Right atrium auricular region (tissue), 2 donors: Measurements from ENCODE around the gene TRAM2. TPM values are rescaled to one million over a fixed set of nuclear protein-coding genes. Genes with fewer than 3 reads are reported as not detected.

Source experiments
- DNase-seq: peaks from one replicate; pipeline ENCODE4 v3.0.0-alpha.2; 2019; ENCODE audit warnings: low spot score
- H3K27ac ChIP-seq, 2 donors: fragments of 200-600 bp; sonication (generic); 1 replicate in 1 of 2; 2 replicates in 1 of 2; pipeline ENCODE4 v1.5.1; 2016 to 2019
- H3K27me3 ChIP-seq, 2 donors: fragments of 200-600 bp; sonication (generic); one replicate each; pipeline versions ENCODE4 v1.5.1 to v1.6.0; 2017 to 2019
- H3K36me3 ChIP-seq: fragments of 200-600 bp; sonication (generic); one replicate; pipeline ENCODE4 v1.5.1; 2016
- H3K4me1 ChIP-seq, 2 donors: fragments of 200-600 bp; sonication (generic); one replicate each; pipeline versions ENCODE4 v1.5.1 to v1.6.0; 2017 to 2019
- H3K4me3 ChIP-seq, 2 donors: fragments of 200-600 bp; sonication (generic); 1 replicate in 1 of 2; 2 replicates in 1 of 2; pipeline ENCODE4 v1.5.1; 2017 to 2019; ENCODE audit warnings: mild to moderate bottlenecking in 1 of 2, moderate library complexity in 1 of 2
- H3K9me3 ChIP-seq, 2 donors: fragments of 200-600 bp; sonication (generic); one replicate each; pipeline ENCODE4 v1.5.1; 2019
- total RNA-seq, 2 donors: library from RNA; depleted of rRNA; stranded (reverse); fragments of >200 nt; gene quantifications; one replicate each; pipeline ENCODE4 v1.1.0, GENCODE V29; 2016
- TF ChIP-seq, protein P1 (sequence below), 2 donors: fragments of 200-600 bp; sonication (generic); IDR thresholded peaks; one replicate each; pipeline ENCODE4 v1.5.1; 2019; ENCODE audit warnings: antibody characterized with exemption in 2 of 2

Gene TRAM2
- total RNA-seq, 2 donors from 2014 or later = 10.3 to 15.9 TPM

DNA sequence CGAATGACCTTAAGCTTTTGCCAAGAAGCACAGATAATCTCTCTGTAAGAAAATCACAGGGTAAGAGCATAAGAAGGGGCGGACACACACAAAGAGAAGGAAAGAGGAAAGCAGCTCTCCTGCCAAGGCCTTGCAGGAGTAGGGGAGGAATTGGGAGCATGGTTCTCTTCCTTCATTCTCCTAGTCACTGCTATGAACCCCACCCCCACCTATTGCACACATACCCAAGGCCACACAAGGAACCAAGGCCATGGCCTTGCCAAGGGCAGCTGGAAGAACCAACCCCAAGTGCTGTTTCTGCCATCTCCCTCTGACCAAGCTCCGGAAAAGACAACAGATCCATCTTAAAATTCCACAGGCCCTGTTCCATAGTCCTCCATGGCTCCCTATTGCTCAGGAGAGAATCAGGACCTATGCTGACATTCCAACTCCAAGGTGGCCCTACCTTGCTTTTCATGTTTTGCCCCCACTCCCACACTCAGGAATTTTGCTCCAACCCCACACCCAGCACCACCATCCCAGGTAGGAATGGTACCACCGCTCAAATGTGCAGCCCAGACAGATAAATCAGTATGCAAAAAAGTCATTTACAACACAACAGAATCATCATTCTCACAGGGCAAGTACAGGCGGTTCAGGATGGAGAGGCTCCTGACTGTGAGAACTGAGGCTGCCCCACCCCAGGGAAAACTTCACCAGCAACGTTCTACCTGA is 31.3 kb downstream of the TRAM2 start:
- no peaks in the 10 kb centered on the region for H3K9me3 ChIP-seq
- H3K4me1 ChIP-seq = peaks cover 0 to 94% of the 10 kb centered on the region in 2 donors
- no peaks in the 10 kb centered on the region for H3K27me3 ChIP-seq
- TF ChIP-seq, protein P1, sequence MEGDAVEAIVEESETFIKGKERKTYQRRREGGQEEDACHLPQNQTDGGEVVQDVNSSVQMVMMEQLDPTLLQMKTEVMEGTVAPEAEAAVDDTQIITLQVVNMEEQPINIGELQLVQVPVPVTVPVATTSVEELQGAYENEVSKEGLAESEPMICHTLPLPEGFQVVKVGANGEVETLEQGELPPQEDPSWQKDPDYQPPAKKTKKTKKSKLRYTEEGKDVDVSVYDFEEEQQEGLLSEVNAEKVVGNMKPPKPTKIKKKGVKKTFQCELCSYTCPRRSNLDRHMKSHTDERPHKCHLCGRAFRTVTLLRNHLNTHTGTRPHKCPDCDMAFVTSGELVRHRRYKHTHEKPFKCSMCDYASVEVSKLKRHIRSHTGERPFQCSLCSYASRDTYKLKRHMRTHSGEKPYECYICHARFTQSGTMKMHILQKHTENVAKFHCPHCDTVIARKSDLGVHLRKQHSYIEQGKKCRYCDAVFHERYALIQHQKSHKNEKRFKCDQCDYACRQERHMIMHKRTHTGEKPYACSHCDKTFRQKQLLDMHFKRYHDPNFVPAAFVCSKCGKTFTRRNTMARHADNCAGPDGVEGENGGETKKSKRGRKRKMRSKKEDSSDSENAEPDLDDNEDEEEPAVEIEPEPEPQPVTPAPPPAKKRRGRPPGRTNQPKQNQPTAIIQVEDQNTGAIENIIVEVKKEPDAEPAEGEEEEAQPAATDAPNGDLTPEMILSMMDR (IDR thresholded peaks at IDR 0.05) = no peak
- H3K36me3 ChIP-seq = no peaks in the 10 kb centered on the region
- no peak for DNase-seq
- no peak overlapping the region for H3K4me3 ChIP-seq
- peak overlapping the region in 1 of 2 donors; percentile 48 for H3K27ac ChIP-seq

DNA sequence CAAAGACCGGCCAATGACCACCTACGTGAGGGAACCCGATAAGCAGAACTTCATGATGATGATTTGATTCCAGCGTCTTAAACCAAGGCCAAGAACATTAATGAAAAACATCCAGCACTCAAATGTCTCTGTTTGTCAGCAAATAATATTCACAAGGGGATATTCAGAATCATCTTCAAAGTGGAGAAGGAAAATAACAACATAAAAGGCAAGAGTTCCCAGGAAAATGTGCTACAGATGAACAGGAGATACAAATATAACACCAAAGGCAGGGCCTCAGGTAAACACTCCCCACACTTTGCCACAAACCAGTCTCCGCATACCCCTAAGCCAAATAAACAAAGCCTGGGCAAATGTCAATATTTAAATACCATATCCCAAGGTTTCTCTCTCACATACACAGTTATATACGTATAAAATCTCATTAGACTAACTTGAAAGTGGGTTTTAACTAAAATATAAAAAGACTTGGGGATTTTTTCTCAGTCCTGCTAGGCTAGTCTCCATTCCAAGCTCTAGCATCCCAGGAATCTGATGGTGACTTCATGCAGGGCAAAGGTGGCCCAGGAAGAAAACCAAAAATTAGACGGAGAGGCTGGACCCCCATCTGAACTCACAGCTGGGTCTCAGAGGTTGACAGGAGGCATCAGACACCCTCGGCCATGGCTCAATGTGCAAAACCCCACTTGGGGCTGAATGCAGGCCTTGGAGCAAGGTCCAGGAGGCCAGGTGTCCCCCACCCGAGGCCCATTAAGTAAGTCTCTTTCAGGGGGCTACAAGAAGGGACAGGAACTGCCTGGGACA is 32.1 kb downstream of the TRAM2 start:
- peak overlapping the region; percentile 48 to 50 for H3K27ac ChIP-seq
- no peaks in the 10 kb centered on the region for H3K27me3 ChIP-seq
- no peaks in the 10 kb centered on the region for H3K9me3 ChIP-seq
- no peak overlapping the region for H3K4me3 ChIP-seq
- H3K36me3 ChIP-seq = no peaks in the 10 kb centered on the region
- TF ChIP-seq, protein P1 (IDR thresholded peaks at IDR 0.05) = no peak
- peaks cover 0 to 94% of the 10 kb centered on the region in 2 donors for H3K4me1 ChIP-seq
- DNase-seq = no peak

GRCh38 chr6:52543729-52544601 is 32.9 kb downstream of the TRAM2 start:
- DNase-seq = no peak
- H3K27me3 ChIP-seq = no peaks in the 10 kb centered on the region
- H3K36me3 ChIP-seq = no peaks in the 10 kb centered on the region
- H3K27ac ChIP-seq = peak overlapping the region; percentile 48 to 50
- no peaks in the 10 kb centered on the region for H3K9me3 ChIP-seq
- H3K4me3 ChIP-seq = no peak overlapping the region
- TF ChIP-seq, protein P1 (IDR thresholded peaks at IDR 0.05) = no peak
- H3K4me1 ChIP-seq = peaks cover 0 to 95% of the 10 kb centered on the region in 2 donors

GRCh38 chr6:52543262-52543661 is 33.6 kb downstream of the TRAM2 start:
- Histone ChIP-seq H3K36me3 (no peaks in the 10 kb centered on the region), H3K4me1 (peaks cover 0 to 96% of the 10 kb centered on the region in 2 donors), H3K9me3 (no peaks in the 10 kb centered on the region), H3K27ac (peak overlapping the region in 1 of 2 donors; percentile 48), H3K27me3 (no peaks in the 10 kb centered on the region), H3K4me3 (no peak overlapping the region)
- TF ChIP-seq, protein P1 (IDR thresholded peaks at IDR 0.05) = no peak
- no peak for DNase-seq

- Histone ChIP-seq H3K36me3 (no peaks in the 10 kb centered on the region), H3K27me3 (no peaks in the 10 kb centered on the region), H3K4me1 (peaks cover 0 to 96% of the 10 kb centered on the region in 2 donors), H3K27ac (no peak overlapping the region), H3K9me3 (no peaks in the 10 kb centered on the region), H3K4me3 (no peak overlapping the region)
- TF ChIP-seq, protein P1 (IDR thresholded peaks at IDR 0.05) = no peak
- DNase-seq = no peak
Measured at GRCh38 chr6:52541135-52541534, 35.7 kb downstream of the TRAM2 start.
